NCI-H1092 treated with DMSO at 0.1 percent for 48 hours (cell line): Measurements from ENCODE around the gene CADPS2.
A peak's percentile ranks its signal among the peaks of the same experiment; 100 is the strongest.
"Not testable (repeated sequence)": the region's sequence is repeated elsewhere in the genome, so short reads cannot be mapped to it uniquely, and the experiment has no call there.

ENCODE experiments used
- DNase-seq: peaks from one replicate; lab custom pipeline; 2025; lab: John Stamatoyannopoulos, UW

Gene CADPS2

DNA sequence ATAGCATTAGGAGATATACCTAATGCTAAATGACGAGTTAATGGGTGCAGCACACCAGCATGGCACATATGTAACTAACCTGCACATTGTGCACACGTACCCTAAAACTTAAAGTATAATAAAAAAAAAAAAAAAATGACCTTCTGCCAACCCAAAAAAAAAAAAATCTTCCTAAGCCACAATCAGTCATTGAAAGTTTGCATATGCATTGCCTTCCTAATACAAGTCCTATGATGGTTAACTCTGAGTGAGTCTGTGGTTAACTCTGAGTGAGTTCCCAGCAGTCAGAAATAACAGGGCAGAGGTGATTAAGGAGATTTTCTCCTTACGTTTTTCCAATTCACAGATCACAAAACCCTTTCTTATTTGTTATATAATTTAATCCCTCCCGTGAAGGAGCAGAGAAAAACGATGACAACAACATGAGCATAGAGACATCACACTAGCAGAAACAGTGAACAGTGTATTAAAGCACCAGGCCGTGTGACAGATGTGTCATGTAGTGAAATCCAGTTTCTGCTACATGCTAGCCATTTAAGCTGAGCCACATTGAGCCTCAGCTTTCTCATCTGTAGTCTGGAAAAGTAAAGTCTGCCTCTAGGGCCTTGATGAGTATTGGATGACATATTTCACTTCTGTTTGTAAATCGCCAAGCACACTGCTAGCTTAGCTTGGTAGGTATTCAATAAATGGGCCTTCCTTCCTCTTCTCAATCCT lies 176.2 kb downstream of the CADPS2 start:
- DNase-seq: no peak

DNA sequence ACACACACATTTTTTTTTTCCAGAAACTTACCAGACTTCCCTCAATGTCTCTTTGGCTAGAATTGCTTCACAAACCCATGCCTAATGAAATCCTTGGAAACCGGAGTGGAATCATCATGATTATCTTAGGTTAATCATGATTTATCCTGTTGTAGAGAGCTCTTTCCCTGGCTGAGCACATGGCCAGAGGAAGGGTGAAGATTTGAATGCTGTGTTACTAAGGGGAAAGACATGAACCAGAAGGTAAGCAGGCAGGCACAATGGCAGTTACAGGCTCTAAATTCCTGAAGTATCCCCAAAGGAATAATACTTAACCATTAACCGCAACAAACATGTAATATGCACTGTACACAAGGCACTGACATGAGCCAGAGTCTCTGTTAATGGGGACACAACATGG lies 179.4 kb downstream of the CADPS2 start:
- no peak for DNase-seq

DNA sequence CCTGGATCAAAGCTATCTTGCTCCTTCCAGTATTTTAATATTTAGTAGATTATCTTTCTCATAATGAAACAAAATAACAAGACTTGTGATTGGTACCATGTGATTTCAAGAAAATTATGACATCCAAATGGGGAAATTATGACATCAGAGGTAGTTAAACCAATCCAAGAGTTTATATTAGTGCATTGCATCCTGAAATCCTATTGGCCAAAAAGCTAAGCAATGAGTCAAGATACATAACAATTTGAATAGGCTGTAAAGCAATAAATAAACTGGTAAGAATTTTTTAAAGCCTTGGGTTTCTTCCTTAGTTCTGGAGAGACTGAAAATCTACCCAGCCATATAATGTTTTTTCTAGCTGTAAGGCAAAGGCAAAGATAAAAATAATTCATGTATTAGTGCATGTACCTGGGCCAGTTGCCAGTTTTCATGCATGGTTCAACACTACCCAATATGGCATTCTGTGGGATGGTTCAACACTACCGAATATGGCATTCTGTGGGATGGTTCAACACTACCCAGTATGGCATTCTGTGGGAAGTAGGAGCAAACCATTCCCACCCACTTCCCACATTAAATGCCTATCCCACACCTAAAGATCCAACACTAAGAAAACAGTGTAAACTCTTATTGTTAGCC lies 183.3 kb downstream of the CADPS2 start, which contains the start of gene RNF148:
RNF148 (minus strand) TSS at position 51 of the 639 bp plus-strand sequence. CDS start 172 bp downstream, outside the sequence.
- no peak for DNase-seq

DNA sequence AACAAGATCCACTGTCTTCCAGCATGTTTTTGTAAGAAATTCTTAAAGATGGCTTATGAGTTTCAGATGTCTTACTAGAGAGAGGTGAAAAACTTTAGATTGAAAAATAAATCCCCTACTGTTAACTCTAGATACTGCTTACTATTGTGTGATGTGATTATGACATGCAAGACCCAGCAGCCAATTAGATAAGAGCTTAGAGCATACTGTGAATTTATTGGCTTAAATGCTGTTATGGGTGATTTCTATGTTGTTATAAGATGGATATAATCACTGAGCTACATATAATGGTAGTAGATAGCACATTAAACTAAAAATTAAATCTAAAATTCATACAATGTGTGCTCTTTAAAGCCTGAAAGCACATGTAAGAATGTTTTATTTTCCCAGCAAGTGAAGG lies 187.2 kb downstream of the CADPS2 start, which contains the start of gene RNF133:
RNF133 (minus strand) TSS at position 101 of the 400 bp plus-strand sequence. CDS start 199 bp downstream, outside the sequence.
- no peak for DNase-seq

DNA sequence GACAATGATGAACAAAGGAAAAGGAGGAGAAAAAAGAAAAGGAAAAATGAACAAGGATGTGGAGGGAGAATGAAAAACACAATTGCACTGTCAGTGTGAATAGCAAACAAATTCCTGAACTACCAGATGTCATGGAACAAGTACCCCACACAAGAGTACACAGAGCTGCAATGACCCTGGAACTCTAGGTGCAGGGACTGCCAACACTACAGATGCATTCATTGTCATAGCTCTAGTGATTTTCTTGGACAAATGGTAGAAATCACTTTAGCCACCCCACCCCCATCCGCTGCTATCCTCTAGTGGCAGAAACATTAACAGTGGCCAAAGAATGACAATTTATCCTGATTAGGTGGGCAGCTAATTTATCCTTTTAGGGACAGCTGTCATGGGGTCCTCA lies 190.4 kb downstream of the CADPS2 start:
- DNase-seq: no peak

DNA sequence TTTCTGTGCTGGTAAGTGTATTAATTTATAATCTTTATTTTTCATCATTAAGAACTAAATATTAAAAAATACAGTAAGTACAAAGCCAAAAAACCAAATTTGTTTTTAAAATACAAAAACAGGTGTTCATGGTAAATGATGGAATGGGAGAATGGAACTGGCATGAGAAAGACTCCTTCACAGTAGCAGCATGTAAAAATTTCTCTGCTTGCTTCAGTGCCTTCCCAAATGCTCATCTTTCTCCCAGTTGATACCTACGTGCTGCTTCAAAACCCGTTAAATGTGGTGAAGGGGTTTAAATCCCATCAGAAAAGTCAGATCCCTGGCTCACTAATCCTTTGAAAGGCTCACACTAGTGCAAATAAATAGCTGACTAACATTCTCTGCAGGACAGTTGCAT lies 191.6 kb downstream of the CADPS2 start:
- DNase-seq: no peak

DNA sequence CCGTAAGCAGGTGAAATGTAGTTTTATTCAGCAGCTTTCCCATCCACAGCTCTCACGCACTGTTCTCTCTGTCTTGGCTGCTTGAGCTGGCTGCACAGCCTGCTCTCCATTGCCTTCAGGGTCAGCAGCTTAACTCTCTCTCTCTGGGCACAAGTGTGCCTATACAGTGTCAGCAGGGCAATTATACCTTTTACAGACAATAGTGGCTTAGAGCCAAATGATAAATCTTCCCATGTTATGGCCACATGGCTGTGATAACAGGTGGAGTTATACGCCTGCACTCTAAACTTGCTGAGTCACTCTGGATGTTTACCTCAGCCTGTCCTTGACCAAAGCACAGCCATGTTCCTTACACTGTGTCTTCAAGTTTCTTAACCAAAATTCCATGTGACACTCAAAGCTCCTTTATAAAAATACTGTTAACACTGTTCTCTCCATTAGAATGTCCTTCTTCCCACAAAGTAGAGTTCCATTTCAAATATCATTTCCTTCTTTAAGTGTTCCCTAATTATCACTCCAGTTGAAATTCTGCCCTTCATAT lies 193.4 kb downstream of the CADPS2 start:
- no peak for DNase-seq

DNA sequence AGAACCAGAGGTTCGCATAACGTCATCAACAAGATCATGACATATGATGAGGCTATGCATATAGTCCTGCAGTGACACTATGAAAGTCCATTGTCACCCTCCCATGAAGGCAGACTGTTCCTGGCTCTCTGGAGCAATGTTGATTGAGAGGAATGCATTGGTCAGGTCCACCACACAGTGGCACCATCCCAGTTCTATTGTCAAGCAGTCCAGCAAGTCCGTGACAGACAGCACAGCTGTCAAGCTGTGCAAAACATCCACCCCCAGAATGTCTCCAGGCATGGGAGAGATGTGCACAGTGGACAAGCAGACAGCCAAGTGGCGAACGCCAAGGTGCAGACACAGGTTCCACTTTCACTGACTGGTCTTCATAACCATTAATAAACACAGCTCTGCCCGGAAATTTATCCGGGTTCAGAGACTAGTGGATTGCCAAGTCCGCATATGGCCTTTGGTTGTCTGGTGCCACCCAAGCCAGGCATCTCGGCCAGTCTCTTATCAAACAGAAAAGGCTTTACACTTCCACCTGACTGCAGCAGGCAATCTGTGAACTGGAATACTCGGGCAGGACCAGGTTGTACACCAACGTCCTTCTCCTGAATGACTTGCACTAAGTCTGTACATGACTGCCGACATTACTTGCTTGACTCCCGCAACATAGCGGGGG lies 194.6 kb downstream of the CADPS2 start:
- no peak for DNase-seq

DNA sequence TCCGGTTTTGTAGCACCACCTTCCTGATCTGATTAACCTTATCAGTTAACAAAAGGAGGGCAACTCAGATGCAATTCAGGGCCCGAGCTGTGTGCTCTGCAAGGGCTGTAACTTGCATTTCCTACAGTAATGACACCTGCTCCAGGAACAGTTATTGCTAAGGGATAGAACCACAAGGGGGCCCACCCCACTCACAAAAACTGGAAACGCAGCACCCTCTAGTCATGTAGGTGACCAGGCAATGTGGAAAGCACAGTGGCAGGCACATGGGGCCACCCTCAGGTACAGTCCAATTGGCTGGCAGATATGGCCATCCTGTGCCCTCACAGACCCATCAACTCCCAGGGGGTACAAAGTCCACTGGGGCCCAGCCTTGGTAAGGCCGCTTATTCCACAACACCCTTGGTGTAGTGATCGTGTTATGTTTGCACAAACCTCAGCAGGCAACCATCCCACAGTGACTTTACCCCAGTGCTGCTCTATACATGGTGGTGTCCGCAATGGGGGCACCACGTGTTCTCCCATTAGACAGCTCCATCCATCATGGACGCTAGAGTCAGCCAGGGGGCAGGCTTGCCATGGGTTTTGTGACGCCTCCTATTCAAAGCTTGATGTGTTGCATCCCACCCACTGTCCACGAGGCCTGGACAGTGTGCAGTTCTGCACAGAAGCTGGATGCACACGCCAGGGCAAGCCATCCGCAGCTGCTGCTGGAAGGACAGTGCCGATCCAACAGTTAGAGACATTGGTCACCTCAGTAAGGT lies 196.7 kb downstream of the CADPS2 start:
- no peak for DNase-seq

DNA sequence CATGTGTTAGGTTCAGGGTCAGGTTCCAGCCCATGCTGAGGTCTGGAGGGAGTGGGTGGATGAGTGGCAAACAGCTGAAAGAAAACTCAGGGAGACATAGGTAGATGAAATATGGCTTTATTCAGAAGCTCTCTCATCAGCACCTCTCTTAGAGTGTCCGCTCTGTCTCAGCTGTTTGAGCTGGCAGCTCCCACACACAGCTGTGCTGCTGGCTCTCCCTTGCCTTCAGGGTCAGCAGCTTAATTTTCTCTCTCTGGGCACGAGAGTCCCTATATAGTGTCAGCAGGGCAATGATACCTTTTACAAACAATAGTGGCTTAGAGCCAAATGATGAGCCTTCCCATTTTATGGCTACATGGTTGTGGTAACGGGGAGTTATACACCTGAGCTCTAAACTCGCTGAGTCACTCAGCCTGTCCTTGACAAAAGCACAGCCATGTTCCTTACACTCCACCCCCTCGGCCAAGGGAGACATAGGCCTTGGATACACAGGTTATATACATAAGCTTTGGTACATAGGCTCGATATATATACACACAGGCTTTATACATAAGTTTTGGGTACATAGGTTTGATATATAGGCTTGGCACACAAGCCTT lies 197.8 kb downstream of the CADPS2 start:
- no peak for DNase-seq

DNA sequence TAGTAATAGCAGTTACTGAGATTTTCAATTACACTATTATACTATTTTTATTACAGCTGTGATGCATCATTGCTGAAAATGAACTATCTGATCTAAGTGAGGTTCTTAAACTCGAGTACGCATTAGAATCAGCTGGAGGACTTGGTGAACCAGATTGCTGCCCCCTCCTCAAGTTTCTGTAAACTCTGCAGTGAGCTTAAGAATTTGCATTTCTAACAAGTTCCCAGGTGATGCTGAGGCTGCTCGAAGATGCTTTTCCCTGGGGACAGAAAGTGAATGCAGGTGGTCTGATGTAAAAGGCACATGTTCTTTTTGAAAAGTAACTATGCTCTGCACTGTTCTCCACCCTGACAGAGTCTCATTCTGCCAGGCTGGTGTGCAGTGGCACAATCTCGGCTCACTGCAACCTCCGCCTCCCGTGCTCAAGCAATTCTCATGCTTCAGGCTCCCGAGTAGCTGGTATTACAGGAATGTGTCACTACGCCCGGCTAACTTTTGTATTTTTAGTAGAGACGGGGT lies 199.8 kb downstream of the CADPS2 start:
- no peak for DNase-seq

DNA sequence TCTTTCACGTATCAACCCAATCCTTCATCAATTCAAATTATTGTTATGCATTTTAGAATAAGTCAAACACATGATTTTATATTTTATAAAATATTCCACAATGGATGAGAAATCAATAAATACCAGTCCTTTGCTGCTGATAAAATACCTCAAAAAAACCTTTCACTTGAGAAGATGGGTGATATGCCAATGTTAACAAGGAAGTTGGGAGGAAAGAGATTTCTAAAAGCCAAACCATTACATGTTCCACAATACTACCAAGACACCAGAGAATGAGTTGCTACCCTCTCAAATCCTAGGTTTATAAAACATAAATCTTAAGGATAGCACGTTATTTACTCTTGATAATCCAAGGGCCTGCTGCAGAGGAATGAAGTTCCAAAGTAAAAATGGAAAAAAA lies 201.8 kb downstream of the CADPS2 start:
- no peak for DNase-seq

DNA sequence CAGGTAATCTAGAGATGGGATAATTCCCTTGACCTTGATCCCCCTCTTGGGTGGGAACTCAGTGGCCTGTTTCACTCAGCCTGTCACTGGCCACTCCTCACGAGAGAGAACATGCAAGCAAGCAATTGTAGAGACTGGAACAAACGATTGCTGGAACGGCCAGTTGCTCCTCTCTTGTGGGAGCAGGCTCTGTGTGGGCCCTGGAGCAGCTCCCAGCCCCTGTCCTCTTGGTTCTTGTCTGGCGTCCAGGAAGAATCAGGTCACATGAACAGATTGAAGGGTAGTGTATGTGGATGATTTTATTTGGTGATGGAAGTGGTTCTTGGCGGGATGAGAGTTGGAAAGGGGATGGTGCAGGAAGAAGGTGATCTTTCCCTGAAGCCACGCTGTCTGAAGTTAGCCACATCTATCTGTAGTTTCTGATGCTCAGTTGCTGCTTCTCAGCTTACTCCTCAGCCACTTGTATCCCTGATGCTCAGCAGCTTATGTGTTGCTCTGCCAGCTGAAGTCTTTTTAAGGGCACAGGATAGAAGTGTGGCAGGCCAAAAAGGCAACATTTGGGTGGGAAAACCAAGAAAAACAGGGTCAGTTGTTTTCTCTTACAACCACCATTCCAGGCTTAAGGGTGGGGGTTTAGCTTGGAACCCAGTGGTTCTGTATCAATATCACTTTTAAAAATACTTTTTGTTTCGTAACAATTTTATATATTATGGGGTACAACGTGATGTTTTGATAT lies 203.3 kb downstream of the CADPS2 start:
- DNase-seq: no peak

DNA sequence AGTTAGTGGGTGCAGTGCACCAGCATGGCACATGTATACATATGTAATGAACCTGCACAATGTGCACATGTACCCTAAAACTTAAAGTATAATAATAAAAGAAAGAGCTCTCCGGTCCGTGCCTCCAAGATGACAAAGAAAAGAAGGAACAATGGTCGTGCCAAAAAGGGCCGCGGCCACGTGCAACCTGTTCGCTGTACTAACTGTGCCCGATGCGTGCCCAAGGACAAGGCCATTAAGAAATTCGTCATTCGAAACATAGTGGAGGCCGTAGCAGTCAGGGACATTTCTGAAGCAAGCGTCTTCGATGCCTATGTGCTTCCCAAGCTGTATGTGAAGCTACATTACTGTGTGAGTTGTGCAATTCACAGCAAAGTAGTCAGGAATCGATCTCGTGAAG lies 205.1 kb downstream of the CADPS2 start:
- DNase-seq: not testable (repeated sequence)

DNA sequence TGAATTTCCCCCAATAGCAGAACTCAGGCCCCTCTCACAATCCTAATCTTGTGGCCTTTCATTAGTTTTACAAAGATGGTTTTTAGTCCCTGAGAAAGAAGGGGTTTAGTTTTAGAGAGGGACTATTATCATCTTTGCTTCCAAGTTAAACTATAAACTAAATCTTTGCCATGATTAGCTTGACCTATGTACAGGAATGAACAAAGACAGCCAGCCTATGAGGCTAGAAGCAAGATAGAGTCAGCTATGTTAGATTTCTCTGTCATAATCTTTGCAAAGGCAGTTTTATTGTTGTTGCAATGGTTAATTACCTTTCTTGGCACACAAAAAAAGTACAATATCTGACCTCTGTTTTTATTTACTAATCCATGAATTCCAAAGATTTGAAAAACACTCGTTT lies 206.4 kb downstream of the CADPS2 start:
- no peak for DNase-seq

DNA sequence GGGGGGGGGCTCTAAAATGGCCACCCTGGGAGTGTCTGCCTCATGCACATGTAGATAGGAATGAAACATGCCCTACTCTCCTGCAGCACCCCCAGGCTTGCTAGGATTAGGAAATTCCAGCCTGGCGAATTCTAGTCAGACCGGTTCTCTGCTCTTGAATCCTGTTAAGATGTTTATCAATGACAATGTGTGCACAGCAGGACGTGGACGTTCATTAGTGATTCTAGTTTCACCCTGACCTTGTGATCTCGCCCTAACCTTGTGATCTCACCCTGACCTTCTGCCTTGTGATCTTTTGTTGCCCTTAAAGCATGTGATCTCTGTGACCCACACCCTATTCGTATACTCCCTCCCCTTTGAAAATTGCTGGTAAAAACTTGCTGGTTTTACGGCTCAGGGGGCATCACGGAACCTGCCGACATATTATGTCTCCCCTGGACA lies 207.0 kb downstream of the CADPS2 start:
- DNase-seq: not testable (repeated sequence)

DNA sequence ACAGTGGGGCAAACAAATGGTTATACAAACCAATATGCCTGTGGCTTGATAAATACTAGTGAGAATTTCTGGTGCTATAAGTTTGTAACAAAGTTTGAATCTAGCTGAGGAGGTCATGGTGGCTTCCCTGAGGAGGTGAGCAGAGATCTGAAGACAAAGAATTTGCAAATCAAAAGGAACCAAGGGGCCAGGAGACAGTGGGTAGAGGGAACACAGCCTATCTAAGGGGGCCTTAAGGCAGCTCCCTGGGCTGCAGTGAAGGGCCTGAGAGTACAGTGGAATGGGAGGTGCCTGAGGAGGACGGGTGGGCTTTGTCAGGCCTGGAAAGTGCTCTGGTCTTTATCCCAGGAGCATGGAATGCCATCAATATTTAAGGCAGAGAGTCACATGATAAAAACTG lies 209.1 kb downstream of the CADPS2 start:
- DNase-seq: no peak

DNA sequence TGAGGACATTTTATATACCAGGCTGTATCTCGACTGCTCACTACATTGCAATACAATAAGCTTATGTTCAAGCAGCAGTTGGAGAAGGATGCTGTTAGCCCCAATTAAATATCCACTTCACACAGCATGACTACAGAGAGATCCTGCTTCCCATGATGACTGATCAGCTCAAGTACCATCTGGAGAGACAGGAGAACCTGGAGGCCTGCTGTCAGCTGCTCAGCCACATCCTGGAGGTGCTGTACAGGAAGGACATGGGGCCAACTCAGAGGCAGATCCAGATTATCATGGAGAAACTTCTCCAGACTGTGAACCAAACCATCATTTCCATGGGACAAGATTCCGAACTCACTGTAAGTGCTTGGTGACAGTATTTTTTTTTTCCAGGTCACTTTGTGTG lies 209.8 kb downstream of the CADPS2 start:
- DNase-seq: peak; percentile 88

DNA sequence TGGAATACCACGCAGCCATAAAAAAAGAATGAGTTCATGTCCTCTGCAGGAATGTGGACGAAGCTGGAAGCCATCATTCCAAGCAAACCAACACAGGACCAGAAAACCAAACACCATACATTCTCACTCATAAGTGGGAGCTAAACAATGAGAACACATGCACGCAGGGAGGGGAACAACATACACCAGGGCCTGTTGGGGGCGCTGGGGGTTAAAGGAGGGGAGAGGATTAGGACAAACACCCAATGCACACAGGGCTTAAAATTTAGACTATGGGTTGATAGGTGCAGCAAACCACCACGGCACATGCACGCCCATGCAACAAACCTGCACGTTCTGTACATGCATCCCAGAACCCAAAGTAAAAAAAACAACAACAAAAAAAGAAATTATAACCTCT lies 210.6 kb downstream of the CADPS2 start:
- DNase-seq: no peak

DNA sequence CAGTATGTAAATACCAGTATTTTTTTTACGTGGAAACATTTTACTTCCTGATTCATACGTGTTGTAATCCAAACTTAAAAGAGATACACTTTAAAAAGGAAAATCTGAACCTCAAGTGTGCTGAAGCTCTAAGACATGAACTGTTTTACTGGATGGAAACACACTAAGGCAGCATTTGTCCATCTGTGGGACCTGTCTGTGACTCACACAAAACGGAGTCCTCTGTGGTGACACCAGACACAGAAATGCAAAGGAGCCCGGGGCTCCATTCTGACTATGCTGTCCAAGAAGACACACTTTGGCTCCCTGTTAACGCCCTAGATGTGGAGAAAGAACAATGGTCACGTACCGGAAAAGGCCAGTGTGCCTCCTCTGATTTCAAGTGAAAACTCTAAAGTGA lies 211.2 kb downstream of the CADPS2 start:
- no peak for DNase-seq

DNA sequence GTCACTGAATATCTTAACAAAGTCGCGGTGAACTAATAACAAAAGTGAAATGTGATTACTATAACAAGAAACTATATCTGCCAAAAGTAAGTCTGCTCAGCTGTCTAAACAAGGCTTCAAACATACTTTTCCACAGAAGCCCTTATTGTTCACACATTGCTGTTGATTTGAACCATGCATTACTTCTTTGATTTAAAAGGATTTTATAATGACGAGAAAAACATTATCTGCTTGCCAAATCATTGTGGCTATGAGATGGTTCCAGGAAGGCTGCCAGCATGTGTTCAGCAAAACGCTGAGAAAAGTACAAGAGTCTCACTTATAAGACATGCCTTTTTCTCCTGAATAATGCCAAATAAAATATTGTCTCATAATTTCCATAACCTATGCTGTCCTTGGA lies 211.8 kb downstream of the CADPS2 start:
- DNase-seq: peak; percentile 79
